Measurements from ENCODE around the gene CRISPLD2. TPM values are rescaled to one million over a fixed set of nuclear protein-coding genes. Genes with fewer than 3 reads are reported as not detected.
"Not testable (repeated sequence)": the region's sequence is repeated elsewhere in the genome, so short reads cannot be mapped to it uniquely, and the experiment has no call there.

CRISPLD2 gene
- total RNA-seq, 1 donor from 2014 or later, result not detected

DNA sequence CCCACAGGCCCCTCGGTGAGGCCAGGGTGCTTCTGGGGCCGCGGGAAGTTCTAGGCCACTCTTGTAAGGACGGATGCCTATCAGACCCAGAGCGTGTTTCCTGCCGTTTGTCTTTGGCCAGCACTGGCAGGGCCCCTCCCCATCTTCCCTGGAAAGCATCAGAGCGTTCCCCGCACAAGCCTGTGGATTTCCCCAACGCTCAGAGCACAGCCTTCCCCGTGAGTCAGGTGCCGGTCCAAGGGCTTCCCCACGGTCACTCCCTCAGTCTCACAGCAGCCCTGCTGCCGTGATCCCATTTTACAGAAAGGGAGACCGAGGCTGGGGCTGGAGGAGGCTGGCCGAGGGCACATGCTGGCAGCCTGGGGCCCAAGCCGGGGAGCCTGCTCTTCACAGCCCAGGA is 33.7 kb downstream of the CRISPLD2 start:
- Mint-ChIP-seq H3K27me3 (ENCODE audit: insufficient read depth) (no peaks in the 10 kb centered on the region), H3K27ac (no peak overlapping the region), H3K36me3 (ENCODE audit: low read depth) (no peaks in the 10 kb centered on the region), H3K9me3 (no peaks in the 10 kb centered on the region), H3K4me3 (no peak overlapping the region), H3K4me1 (ENCODE audit: low read depth) (no peaks in the 10 kb centered on the region)
- DNase-seq (ENCODE audit: low spot score), result no peak
- intact Hi-C loops (cut with micrococcal nuclease), result no loop called here

DNA sequence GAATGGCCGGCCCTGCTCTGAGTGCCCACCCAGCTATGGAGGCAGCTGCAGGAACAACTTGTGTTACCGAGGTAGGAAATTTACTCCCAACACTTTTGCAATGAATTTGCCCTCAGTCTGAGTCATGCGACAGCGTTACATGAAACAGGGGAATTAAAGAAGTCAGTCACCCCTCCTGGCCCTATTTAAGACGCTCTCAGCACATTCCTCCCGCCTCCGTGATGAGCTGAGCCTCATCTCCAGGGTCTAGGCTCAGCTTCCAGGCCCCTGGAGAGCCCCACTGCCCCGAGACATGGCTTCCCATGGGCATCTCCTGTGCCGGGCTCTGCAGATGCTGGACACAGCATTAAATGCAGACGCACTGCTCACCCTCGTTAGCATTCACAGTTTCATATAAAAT is 35.0 kb downstream of the CRISPLD2 start:
- no peaks in the 10 kb centered on the region for H3K4me1 Mint-ChIP-seq (ENCODE audit: low read depth)
- H3K27me3 Mint-ChIP-seq (ENCODE audit: insufficient read depth), result no peaks in the 10 kb centered on the region
- H3K36me3 Mint-ChIP-seq (ENCODE audit: low read depth), result no peaks in the 10 kb centered on the region
- intact Hi-C loops (cut with micrococcal nuclease), result no loop called here
- H3K4me3 Mint-ChIP-seq, result no peak overlapping the region
- H3K9me3 Mint-ChIP-seq, result peaks cover 7% of the 10 kb centered on the region
- H3K27ac Mint-ChIP-seq, result no peak overlapping the region
- no peak for DNase-seq (ENCODE audit: low spot score)

GRCh38 chr16:84855435-84856202 is 35.8 kb downstream of the CRISPLD2 start:
- DNase-seq (ENCODE audit: low spot score); H3K4me3 Mint-ChIP-seq; intact Hi-C loops (cut with micrococcal nuclease); H3K4me1 Mint-ChIP-seq (ENCODE audit: low read depth); H3K36me3 Mint-ChIP-seq (ENCODE audit: low read depth); H3K27ac Mint-ChIP-seq; H3K27me3 Mint-ChIP-seq (ENCODE audit: insufficient read depth): not testable (repeated sequence)
- peaks cover 13% of the 10 kb centered on the region for H3K9me3 Mint-ChIP-seq

DNA sequence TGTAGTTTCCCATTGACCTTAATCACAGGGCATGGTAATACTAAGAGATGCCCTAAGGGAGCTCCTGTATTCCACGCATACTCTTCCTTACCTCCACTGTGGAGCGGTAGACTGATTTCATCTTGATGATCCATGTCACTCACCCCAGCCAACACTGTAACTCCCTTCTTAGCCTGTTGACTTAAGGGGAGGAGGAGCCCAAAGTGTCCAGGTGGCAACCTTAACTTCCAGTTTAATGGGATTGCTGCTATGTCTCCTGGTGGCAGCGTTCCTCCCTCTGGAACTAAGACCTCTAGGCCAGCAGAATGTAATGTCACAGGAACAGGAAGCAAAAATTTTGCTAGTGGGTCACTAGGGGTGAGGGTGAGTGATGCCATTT is 36.4 kb downstream of the CRISPLD2 start:
- intact Hi-C loops (cut with micrococcal nuclease); DNase-seq (ENCODE audit: low spot score); H3K27me3 Mint-ChIP-seq (ENCODE audit: insufficient read depth); H3K4me3 Mint-ChIP-seq; H3K4me1 Mint-ChIP-seq (ENCODE audit: low read depth); H3K27ac Mint-ChIP-seq; H3K36me3 Mint-ChIP-seq (ENCODE audit: low read depth): not testable (repeated sequence)
- peaks cover 17% of the 10 kb centered on the region for H3K9me3 Mint-ChIP-seq

DNA sequence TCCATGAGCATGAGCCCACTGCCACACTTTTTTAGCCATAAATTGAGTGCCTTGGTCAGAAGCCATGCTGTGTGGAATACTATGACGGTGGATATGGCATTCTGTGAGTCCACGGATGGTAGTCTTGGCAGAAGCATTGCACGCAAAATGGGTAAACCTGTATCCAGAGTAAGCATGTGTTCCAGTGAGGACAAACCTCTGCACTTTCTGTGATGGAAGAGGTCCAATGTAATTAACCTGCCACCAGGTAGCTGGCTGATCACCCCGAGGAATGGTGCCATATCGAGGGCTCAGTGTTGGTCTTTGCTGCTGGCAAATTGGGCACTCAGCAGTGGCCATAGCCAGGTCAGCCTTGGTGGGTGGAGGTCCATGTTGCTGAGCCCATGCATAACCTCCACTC is 37.0 kb downstream of the CRISPLD2 start:
- H3K4me3 Mint-ChIP-seq; intact Hi-C loops (cut with micrococcal nuclease); H3K36me3 Mint-ChIP-seq (ENCODE audit: low read depth); DNase-seq (ENCODE audit: low spot score); H3K27me3 Mint-ChIP-seq (ENCODE audit: insufficient read depth); H3K27ac Mint-ChIP-seq; H3K4me1 Mint-ChIP-seq (ENCODE audit: low read depth): not testable (repeated sequence)
- peaks cover 17% of the 10 kb centered on the region for H3K9me3 Mint-ChIP-seq

DNA sequence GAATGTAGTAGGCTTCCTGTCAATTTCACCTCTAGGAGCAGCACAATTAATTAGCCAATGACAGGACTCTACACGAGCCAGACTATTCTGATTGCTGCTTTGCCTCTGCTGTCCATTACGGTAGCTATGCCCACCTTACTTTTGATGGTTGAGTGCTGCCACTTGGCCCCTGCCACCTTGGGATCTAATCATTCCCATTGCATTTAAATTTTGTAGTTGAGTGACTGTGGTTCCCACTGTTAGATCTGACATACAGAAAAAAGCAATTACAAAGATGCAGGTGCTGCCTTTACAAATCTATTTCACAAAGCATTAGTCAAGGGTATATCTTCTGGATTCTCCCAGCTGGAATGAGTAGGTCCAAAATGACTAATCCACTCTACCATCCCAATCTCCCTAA is 39.9 kb downstream of the CRISPLD2 start:
- intact Hi-C loops (cut with micrococcal nuclease), result no loop called here
- Mint-ChIP-seq H3K4me3 (no peak overlapping the region), H3K27me3 (ENCODE audit: insufficient read depth) (no peaks in the 10 kb centered on the region), H3K4me1 (ENCODE audit: low read depth) (no peaks in the 10 kb centered on the region), H3K36me3 (ENCODE audit: low read depth) (no peaks in the 10 kb centered on the region), H3K27ac (no peak overlapping the region), H3K9me3 (peaks cover 17% of the 10 kb centered on the region)
- no peak for DNase-seq (ENCODE audit: low spot score)

- intact Hi-C loops (cut with micrococcal nuclease), result no loop called here
- H3K4me3 Mint-ChIP-seq, result no peak overlapping the region
- H3K27me3 Mint-ChIP-seq (ENCODE audit: insufficient read depth), result no peaks in the 10 kb centered on the region
These were observed 40.6 kb downstream of the CRISPLD2 start for GRCh38 chr16:84860383-84860782.

GRCh38 chr16:84861671-84862070 is 41.9 kb downstream of the CRISPLD2 start:
- Mint-ChIP-seq H3K27ac (no peak overlapping the region), H3K4me3 (no peak overlapping the region), H3K4me1 (ENCODE audit: low read depth) (no peaks in the 10 kb centered on the region), H3K36me3 (ENCODE audit: low read depth) (no peaks in the 10 kb centered on the region), H3K27me3 (ENCODE audit: insufficient read depth) (no peaks in the 10 kb centered on the region), H3K9me3 (peaks cover 17% of the 10 kb centered on the region)
- DNase-seq (ENCODE audit: low spot score), result no peak
- intact Hi-C loops (cut with micrococcal nuclease), result no loop called here

More at GRCh38 chr16:84860383-84860782, 40.6 kb downstream of the CRISPLD2 start:
- no peak for DNase-seq (ENCODE audit: low spot score)
- H3K4me1 Mint-ChIP-seq (ENCODE audit: low read depth), result no peaks in the 10 kb centered on the region
- peaks cover 17% of the 10 kb centered on the region for H3K9me3 Mint-ChIP-seq
- H3K27ac Mint-ChIP-seq, result no peak overlapping the region
- H3K36me3 Mint-ChIP-seq (ENCODE audit: low read depth), result no peaks in the 10 kb centered on the region

- Mint-ChIP-seq H3K36me3 (ENCODE audit: low read depth) (no peaks in the 10 kb centered on the region), H3K4me1 (ENCODE audit: low read depth) (no peaks in the 10 kb centered on the region), H3K9me3 (peaks cover 17% of the 10 kb centered on the region), H3K4me3 (no peak overlapping the region), H3K27me3 (ENCODE audit: insufficient read depth) (no peaks in the 10 kb centered on the region), H3K27ac (no peak overlapping the region)
- intact Hi-C loops (cut with micrococcal nuclease), result no loop called here
- DNase-seq (ENCODE audit: low spot score), result no peak
These were observed 43.2 kb downstream of the CRISPLD2 start for GRCh38 chr16:84862804-84863480.

DNA sequence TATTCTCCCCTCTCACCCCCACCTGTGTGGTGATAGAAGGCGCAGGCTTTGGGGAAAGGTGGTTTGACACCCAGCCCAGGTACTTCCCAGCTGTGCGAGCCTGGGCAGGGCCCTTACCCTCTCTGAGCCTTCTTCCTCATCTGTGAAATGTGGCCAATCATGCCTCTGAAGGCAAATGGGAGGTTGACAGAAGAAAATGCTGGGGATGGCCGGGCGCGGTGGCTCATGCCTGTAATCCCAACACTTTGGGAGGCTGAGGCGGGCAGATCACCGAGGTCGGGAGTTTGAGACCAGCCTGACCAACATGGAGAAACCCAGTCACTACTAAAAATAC is 43.7 kb downstream of the CRISPLD2 start:
- H3K4me1 Mint-ChIP-seq (ENCODE audit: low read depth), result no peaks in the 10 kb centered on the region
- H3K27ac Mint-ChIP-seq, result no peak overlapping the region
- peaks cover 17% of the 10 kb centered on the region for H3K9me3 Mint-ChIP-seq
- no peaks in the 10 kb centered on the region for H3K36me3 Mint-ChIP-seq (ENCODE audit: low read depth)
- DNase-seq (ENCODE audit: low spot score), result no peak
- intact Hi-C loops (cut with micrococcal nuclease), result no loop called here
- H3K27me3 Mint-ChIP-seq (ENCODE audit: insufficient read depth), result no peaks in the 10 kb centered on the region
- H3K4me3 Mint-ChIP-seq, result no peak overlapping the region

GRCh38 chr16:84864326-84864955 is 44.7 kb downstream of the CRISPLD2 start:
- Mint-ChIP-seq H3K4me1 (ENCODE audit: low read depth) (no peaks in the 10 kb centered on the region), H3K9me3 (peaks cover 13% of the 10 kb centered on the region), H3K36me3 (ENCODE audit: low read depth) (no peaks in the 10 kb centered on the region), H3K27ac (no peak overlapping the region), H3K27me3 (ENCODE audit: insufficient read depth) (no peaks in the 10 kb centered on the region), H3K4me3 (no peak overlapping the region)
- intact Hi-C loops (cut with micrococcal nuclease), result no loop called here
- DNase-seq (ENCODE audit: low spot score), result no peak

DNA sequence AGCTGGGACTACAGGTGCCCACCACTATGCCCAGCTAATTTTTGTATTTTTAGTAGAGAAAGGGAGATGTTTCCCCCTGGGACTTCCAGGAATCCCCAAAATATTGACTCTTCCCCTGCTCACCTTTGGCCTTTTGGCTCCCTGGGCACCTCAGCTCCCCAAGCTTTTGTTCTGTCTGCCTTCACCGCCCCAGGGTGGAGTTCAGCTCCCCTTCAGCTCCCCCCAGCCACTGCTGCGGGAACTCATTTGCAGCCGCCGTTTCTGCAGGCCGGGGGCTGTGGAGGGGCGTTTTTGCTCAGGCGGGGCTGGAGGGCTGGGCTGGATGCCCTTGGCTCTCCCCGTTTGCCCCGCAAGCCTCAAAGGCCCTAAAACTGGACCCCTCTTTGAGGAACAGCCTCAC is 47.9 kb downstream of the CRISPLD2 start:
- Mint-ChIP-seq H3K4me1 (ENCODE audit: low read depth) (no peaks in the 10 kb centered on the region), H3K9me3 (no peaks in the 10 kb centered on the region), H3K27ac (no peak overlapping the region), H3K27me3 (ENCODE audit: insufficient read depth) (no peaks in the 10 kb centered on the region), H3K4me3 (no peak overlapping the region), H3K36me3 (ENCODE audit: low read depth) (no peaks in the 10 kb centered on the region)
- no peak for DNase-seq (ENCODE audit: low spot score)
- intact Hi-C loops (cut with micrococcal nuclease), result no loop called here

GRCh38 chr16:84868328-84868727 is 48.5 kb downstream of the CRISPLD2 start:
- Mint-ChIP-seq H3K9me3 (no peaks in the 10 kb centered on the region), H3K36me3 (ENCODE audit: low read depth) (no peaks in the 10 kb centered on the region), H3K4me1 (ENCODE audit: low read depth) (no peaks in the 10 kb centered on the region), H3K27me3 (ENCODE audit: insufficient read depth) (no peaks in the 10 kb centered on the region), H3K27ac (no peak overlapping the region), H3K4me3 (no peak overlapping the region)
- DNase-seq (ENCODE audit: low spot score), result no peak
- intact Hi-C loops (cut with micrococcal nuclease), result no loop called here
